GM23338 (cell line): ENCODE results near the gene PPFIBP2. TPM values are rescaled to one million over a fixed set of nuclear protein-coding genes. Genes with fewer than 3 reads are reported as not detected.

Experiments used
- ATAC-seq: fragments of 200-7000 bp; cut with Tn5 transposase; 3 replicates; pipeline ENCODE4 v1.9.1; 2020
- DNase-seq: peaks from one replicate; pipeline ENCODE4 v3.0.0-alpha.2; 2015; ENCODE audit warnings: low spot score
- H2AFZ ChIP-seq: fragments of 200-600 bp; sonication (generic); 2 replicates; pipeline ENCODE4 v1.8.0; 2016; ENCODE audit warnings: antibody characterized with exemption, mild to moderate bottlenecking, moderate library complexity
- H3F3A ChIP-seq: fragments of 200-600 bp; sonication (generic); replicated peaks from 2 replicates; pipeline ENCODE4 v1.8.0; 2017; ENCODE audit warnings: antibody characterized with exemption, mixed run types, low read depth
- H3K27ac ChIP-seq: fragments of 200-600 bp; sonication (generic); 2 replicates; pipeline ENCODE4 v1.6.1; 2016; ENCODE audit warnings: low read depth
- H3K27me3 ChIP-seq: fragments of 200-600 bp; sonication (generic); 2 replicates; pipeline ENCODE4 v1.8.0; 2016; ENCODE audit warnings: mild to moderate bottlenecking, mixed run types, moderate library complexity; ENCODE audit not compliant: insufficient read depth
- H3K36me3 ChIP-seq: fragments of 200-600 bp; sonication (generic); 2 replicates; pipeline ENCODE4 v1.8.0; 2016; ENCODE audit warnings: mild to moderate bottlenecking; ENCODE audit not compliant: insufficient read depth
- H3K4me1 ChIP-seq: fragments of 200-600 bp; sonication (generic); 2 replicates; pipeline ENCODE4 v1.8.0; 2016; ENCODE audit warnings: mild to moderate bottlenecking, moderate library complexity; ENCODE audit not compliant: insufficient read depth
- H3K4me2 ChIP-seq: fragments of 200-600 bp; sonication (generic); 2 replicates; pipeline ENCODE4 v1.7.1; 2017; ENCODE audit warnings: mixed run types
- H3K4me3 ChIP-seq: fragments of 200-600 bp; sonication (generic); 2 replicates; pipeline ENCODE4 v1.6.1; 2016; ENCODE audit warnings: mixed run types
- H3K79me2 ChIP-seq: fragments of 200-600 bp; sonication (generic); replicated peaks from 2 replicates; pipeline ENCODE4 v1.8.0; 2017; ENCODE audit warnings: mild to moderate bottlenecking; ENCODE audit not compliant: insufficient read depth
- H3K9me2 ChIP-seq: fragments of 200-600 bp; sonication (generic); 2 replicates; pipeline ENCODE4 v1.8.0; 2017; ENCODE audit not compliant: insufficient read depth
- H4K20me1 ChIP-seq: fragments of 200-600 bp; sonication (generic); replicated peaks from 2 replicates; pipeline ENCODE4 v1.8.0; 2017; ENCODE audit warnings: mild to moderate bottlenecking; ENCODE audit not compliant: insufficient read depth
- H3K27ac Mint-ChIP-seq: 2 replicates; pipeline ENCODE4 v1.8.0; 2020; ENCODE audit warnings: inconsistent platforms, mild to moderate bottlenecking, moderate library complexity, mixed read lengths
- H3K27me3 Mint-ChIP-seq: 3 replicates; pipeline ENCODE4 v1.8.0; 2022; ENCODE audit warnings: low read depth, mild to moderate bottlenecking, moderate library complexity, mixed read lengths, inconsistent platforms; ENCODE audit not compliant: insufficient read depth, poor library complexity
- H3K36me3 Mint-ChIP-seq: 3 replicates; pipeline ENCODE4 v1.8.0; 2021; ENCODE audit warnings: low read depth, mild to moderate bottlenecking, inconsistent platforms, moderate library complexity, mixed read lengths
- H3K4me1 Mint-ChIP-seq: 3 replicates; pipeline ENCODE4 v1.8.0; 2020; ENCODE audit warnings: mild to moderate bottlenecking, inconsistent platforms, mixed read lengths
- H3K4me3 Mint-ChIP-seq: 3 replicates; pipeline ENCODE4 v1.8.0; 2021; ENCODE audit warnings: moderate library complexity, mild to moderate bottlenecking, inconsistent platforms, mixed read lengths
- H3K9me3 Mint-ChIP-seq: 3 replicates; pipeline ENCODE4 v1.8.0; 2020; ENCODE audit warnings: moderate library complexity, mild to moderate bottlenecking, inconsistent platforms, mixed read lengths
- CREB1 ChIP-seq: fragments of 250-450 bp; sonication (Bioruptor Pico); IDR thresholded peaks from 2 replicates; pipeline ENCODE4 v1.5.0; 2020; ENCODE audit warnings: low read depth, mild to moderate bottlenecking, moderate library complexity
- CTCF ChIP-seq, 2 experiments: fragments of 200-600 bp in 1 of 2; sonication (generic) in 1 of 2; conservative IDR thresholded peaks; 2 replicates each; pipeline versions ENCODE4 v1.5.1 to v1.6.1; 2016 to 2017; ENCODE audit warnings: antibody characterized with exemption in 2 of 2, low read depth in 2 of 2, mild to moderate bottlenecking in 2 of 2, moderate library complexity in 1 of 2
- ETS1 ChIP-seq: IDR thresholded peaks from 2 replicates; pipeline ENCODE4 v1.6.1; 2016; ENCODE audit warnings: antibody characterized with exemption
- EZH2 ChIP-seq: fragments of 200-600 bp; sonication (generic); IDR thresholded peaks from one replicate; pipeline ENCODE4 v1.8.0; 2017; ENCODE audit warnings: antibody characterized with exemption, mild to moderate bottlenecking, low read depth; ENCODE audit not compliant: unreplicated experiment
- EZH2phosphoT487 ChIP-seq: fragments of 200-600 bp; sonication (generic); IDR thresholded peaks from one replicate; pipeline ENCODE4 v1.8.1; 2018; ENCODE audit warnings: antibody characterized with exemption; ENCODE audit not compliant: unreplicated experiment
- JUNB ChIP-seq: IDR thresholded peaks from one replicate; pipeline ENCODE4 v1.6.1; 2016; ENCODE audit warnings: antibody characterized with exemption; ENCODE audit not compliant: unreplicated experiment
- POLR2AphosphoS5 ChIP-seq: IDR thresholded peaks from 2 replicates; pipeline ENCODE4 v1.6.1; 2016; ENCODE audit warnings: antibody characterized with exemption, low read depth
- REST ChIP-seq: IDR thresholded peaks from one replicate; pipeline ENCODE4 v1.6.1; 2018; ENCODE audit warnings: antibody characterized with exemption; ENCODE audit not compliant: unreplicated experiment
- STAT1 ChIP-seq: IDR thresholded peaks from one replicate; pipeline ENCODE4 v1.6.1; 2016; ENCODE audit warnings: antibody characterized with exemption; ENCODE audit not compliant: unreplicated experiment
- ZNF114 ChIP-seq: fragments of 250-450 bp; sonication (Bioruptor Pico); IDR thresholded peaks from 2 replicates; pipeline ENCODE4 v1.5.0; 2020; ENCODE audit warnings: mild to moderate bottlenecking, moderate library complexity
- ZNF331 ChIP-seq: fragments of 250-450 bp; sonication (Bioruptor Pico); IDR thresholded peaks from 2 replicates; pipeline ENCODE4 v1.5.0; 2020; ENCODE audit warnings: low read depth, mild to moderate bottlenecking, moderate library complexity
- polyA plus RNA-seq: library from polyadenylated mRNA; unstranded; fragments of >200 nt; fragmentation: Nextera tagmentation; extraction: Ambion mirVana; gene quantifications from 2 replicates; pipeline ENCODE4 v1.2.1, GENCODE V29; 2016
- total RNA-seq: library from RNA; depleted of rRNA; stranded (reverse); fragments of >200 nt; shearing (Covaris generic); gene quantifications from 2 replicates; pipeline ENCODE4 v1.2.3, GENCODE V29; 2014

Gene PPFIBP2
- total and polyA plus RNA-seq, 2 experiments from 2014 or later: 7.1 to 14.8 TPM

GRCh38 chr11:7609521-7609920, 95.7 kb downstream of the PPFIBP2 start:
- H3K36me3 Mint-ChIP-seq: no peaks in the 10 kb centered on the region
- H3K79me2 ChIP-seq: no peaks in the 10 kb centered on the region
- H2AFZ ChIP-seq: no peak overlapping the region

GRCh38 chr11:7610393-7610792, 96.6 kb downstream of the PPFIBP2 start:
- no peak for ATAC-seq

More at GRCh38 chr11:7609521-7609920, 95.7 kb downstream of the PPFIBP2 start:
- H3K27ac ChIP-seq: no peak overlapping the region
- Mint-ChIP-seq H3K27ac (no peak overlapping the region), H3K4me1 (peaks cover 20% of the 10 kb centered on the region), H3K9me3 (no peaks in the 10 kb centered on the region), H3K27me3 (no peaks in the 10 kb centered on the region), H3K4me3 (no peak overlapping the region)
- H3K36me3 ChIP-seq: no peaks in the 10 kb centered on the region
- no peaks in the 10 kb centered on the region for H3F3A ChIP-seq
- H3K27me3 ChIP-seq: no peaks in the 10 kb centered on the region
- peaks cover 18% of the 10 kb centered on the region for H3K4me1 ChIP-seq
- ATAC-seq: no peak
- DNase-seq: no peak
- TF ChIP-seq CTCF (conservative IDR thresholded peaks at IDR 0.05; ENCODE audit: low read depth in 2 of 2): no peak
- H4K20me1 ChIP-seq: no peaks in the 10 kb centered on the region
- no peaks in the 10 kb centered on the region; the same call in 1 of the 2 replicates for H3K9me2 ChIP-seq
- no peak overlapping the region for H3K4me2 ChIP-seq
- H3K4me3 ChIP-seq: no peak overlapping the region

GRCh38 chr11:7611411-7611810, 97.6 kb downstream of the PPFIBP2 start:
- Histone ChIP-seq H3K4me1 (peaks cover 18% of the 10 kb centered on the region), H3K9me2 (no peaks in the 10 kb centered on the region; the same call in 1 of the 2 replicates), H3F3A (no peaks in the 10 kb centered on the region), H3K79me2 (no peaks in the 10 kb centered on the region), H3K4me3 (no peak overlapping the region), H3K36me3 (no peaks in the 10 kb centered on the region), H2AFZ (no peak overlapping the region), H3K27me3 (no peaks in the 10 kb centered on the region), H3K27ac (no peak overlapping the region), H4K20me1 (no peaks in the 10 kb centered on the region), H3K4me2 (no peak overlapping the region)
- peaks cover 2% of the 10 kb centered on the region for H3K27me3 Mint-ChIP-seq
- H3K9me3 Mint-ChIP-seq: no peaks in the 10 kb centered on the region
- H3K4me3 Mint-ChIP-seq: no peak overlapping the region
- no peak for ATAC-seq
- no peak for DNase-seq
- peaks cover 20% of the 10 kb centered on the region for H3K4me1 Mint-ChIP-seq
- no peak overlapping the region for H3K27ac Mint-ChIP-seq
- H3K36me3 Mint-ChIP-seq: no peaks in the 10 kb centered on the region
- TF ChIP-seq EZH2: no peak
- TF ChIP-seq ZNF331 (CRISPR knock-in tag): no peak
- no peak for TF ChIP-seq ETS1
- TF ChIP-seq STAT1: no peak
- no peak for TF ChIP-seq JUNB
- no peak for TF ChIP-seq CREB1 (CRISPR knock-in tag)
- TF ChIP-seq POLR2AphosphoS5: no peak
- TF ChIP-seq EZH2phosphoT487: no peak
- TF ChIP-seq REST: no peak
- no peak for TF ChIP-seq ZNF114

More at GRCh38 chr11:7610393-7610792, 96.6 kb downstream of the PPFIBP2 start:
- Histone ChIP-seq H3K27ac (no peak overlapping the region), H3K79me2 (no peaks in the 10 kb centered on the region), H3K36me3 (no peaks in the 10 kb centered on the region), H2AFZ (no peak overlapping the region), H3K4me3 (no peak overlapping the region), H3K27me3 (no peaks in the 10 kb centered on the region), H3K4me2 (no peak overlapping the region), H3K9me2 (no peaks in the 10 kb centered on the region; the same call in 1 of the 2 replicates), H3K4me1 (peaks cover 18% of the 10 kb centered on the region), H4K20me1 (no peaks in the 10 kb centered on the region), H3F3A (no peaks in the 10 kb centered on the region)
- peaks cover 2% of the 10 kb centered on the region for H3K27me3 Mint-ChIP-seq
- no peaks in the 10 kb centered on the region for H3K9me3 Mint-ChIP-seq
- DNase-seq: no peak
- no peak overlapping the region for H3K27ac Mint-ChIP-seq
- H3K4me3 Mint-ChIP-seq: no peak overlapping the region
- no peak for TF ChIP-seq EZH2
- TF ChIP-seq STAT1: no peak
- no peaks in the 10 kb centered on the region for H3K36me3 Mint-ChIP-seq
- H3K4me1 Mint-ChIP-seq: peaks cover 20% of the 10 kb centered on the region
